Pancreas (tissue), 10 donors: ENCODE results near the gene AHRR. TPM values are rescaled to one million over a fixed set of nuclear protein-coding genes. Genes with fewer than 3 reads are reported as not detected.

ENCODE experiments used
- ATAC-seq, 4 donors: fragments of 200-7000 bp; cut with Tn5 transposase; one replicate each; pipeline versions ENCODE4 v1.8.0 to v1.9.1; 2020; ENCODE audit warnings: mild to moderate bottlenecking in 4 of 4, moderate library complexity in 4 of 4
- DNase-seq, 6 donors: peaks; one replicate each; pipeline ENCODE4 v3.0.0-alpha.2; 2020
- FAIRE-seq: peaks from 2 replicates; lab custom pipeline; 2012; peaks lifted over from hg19 to GRCh38; lab: Jason Lieb, UNC
- H3K27ac ChIP-seq, 4 donors: fragments of 200-600 bp; sonication (generic); 1 replicate in 3 of 4; 2 replicates in 1 of 4; pipeline versions ENCODE4 v1.5.0 to v1.8.0; 2020
- H3K27me3 ChIP-seq, 4 donors: fragments of 200-600 bp; one replicate each; pipeline ENCODE4 v1.8.0; 2021
- H3K36me3 ChIP-seq, 3 donors: fragments of 200-600 bp; sonication (generic) in 1 of 3; one replicate each; pipeline versions ENCODE4 v1.5.0 to v1.8.0; 2020 to 2021
- H3K4me1 ChIP-seq, 3 donors: fragments of 200-600 bp; one replicate each; pipeline ENCODE4 v1.8.0; 2021
- H3K4me3 ChIP-seq, 4 donors: fragments of 200-600 bp; sonication (generic) in 2 of 4; one replicate each; pipeline versions ENCODE4 v1.5.0 to v1.8.0; 2020 to 2021
- H3K9me3 ChIP-seq, 4 donors: fragments of 200-600 bp; one replicate each; pipeline ENCODE4 v1.8.0; 2021
- WGBS, 2 donors: extraction: QIAGEN DNeasy Blood & Tissue Kit; methylation state at CpG; one replicate each; pipeline ENCODE4 v1.1.7; 2013; 5-methylcytosine and 5-hydroxymethylcytosine counted together
- intact Hi-C, 3 donors: fragments of 100-400 bp; cut with DNase I; formaldehyde crosslinking; loops; one replicate each; pipeline versions ENCODE4 v1.11.1 to v1.14.2; 2022
- polyA plus RNA-seq, 2 donors: library from polyadenylated mRNA; stranded (reverse); fragments of 200-250 nt; gene quantifications; one replicate each; pipeline ENCODE4 v1.2.3, GENCODE V29; 2013
- total RNA-seq, 6 donors: library from RNA; stranded (reverse); fragmentation: NEBNext Ultra II Directional in 4 of 6; extraction: Animal tissue kit (Norgen Biotek cat#: 25700) in 4 of 6; gene quantifications; one replicate each; pipeline versions ENCODE4 v1.2.1 to v1.2.4, GENCODE V29; 2021 to 2023
- TF ChIP-seq, protein P1 (sequence below), 4 donors: fragments of 200-600 bp; sonication (generic) in 3 of 4; IDR thresholded peaks; one replicate each; pipeline versions ENCODE4 v1.5.0 to v1.8.0; 2021; ENCODE audit warnings: antibody characterized with exemption in 4 of 4
- donor health status: healthy with polysubstance abuse.
- donor health status: DM: no; HTN: no; CAD: no; lungs with moderate emphysema.
- donor health status: DM: no; HTN: no; CAD: no.
- donor health status: control.
- donor health status: control.
- donor health status: Bipolar disorder and iron deficiency.
- donor health status: DM: yes; HTN: yes; CAD: no.
- donor health status: DM: no; HTN: no; CAD: no.
- donor health status: DM: no; HTN: no; CAD: no.
- donor health status: DM: yes; HTN: yes; CAD: no.

The AHRR gene
- total and polyA plus RNA-seq, 8 donors, result 0.34 to 1.7 (median 0.69) TPM

DNA sequence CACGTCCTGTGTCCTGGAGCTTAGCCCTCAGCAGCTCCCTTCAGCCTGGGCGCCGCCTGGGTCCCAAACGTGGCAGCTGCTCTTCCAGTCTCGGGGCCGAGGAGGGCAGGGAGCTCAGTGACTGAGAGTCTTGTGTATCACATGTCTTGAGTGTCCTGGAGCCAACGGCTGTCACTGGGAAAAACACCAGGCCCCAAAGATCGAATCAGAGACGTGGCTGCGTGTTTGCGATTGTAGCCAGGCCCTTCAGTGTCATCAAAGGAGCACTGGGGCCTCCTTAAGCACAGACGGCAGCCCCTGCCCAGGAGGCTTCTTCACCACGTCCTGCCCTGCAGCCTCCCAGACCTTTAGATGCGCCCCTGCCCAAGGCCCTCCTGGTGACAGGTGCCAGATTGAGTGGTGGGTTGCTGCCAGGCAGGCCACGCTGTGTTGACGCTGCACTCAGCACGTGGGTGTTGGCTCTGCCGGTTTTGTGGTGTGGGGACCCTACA lies 115.8 kb downstream of the AHRR start:
- H3K4me1 ChIP-seq, result peaks cover 0 to 7% (median 4%) of the 10 kb centered on the region in 3 donors
- H3K4me3 ChIP-seq, result no peak overlapping the region
- DNase-seq (no peak), FAIRE-seq (no peak), ATAC-seq (no peak)
- WGBS, 2 donors, result 56 to 63% methylated on average over 18 of the region's 18 CpGs
- no peak overlapping the region for H3K27ac ChIP-seq
- H3K27me3 ChIP-seq, result no peaks in the 10 kb centered on the region
- intact Hi-C loops, result no loop called here
- no peaks in the 10 kb centered on the region for H3K36me3 ChIP-seq
- TF ChIP-seq, protein P1, sequence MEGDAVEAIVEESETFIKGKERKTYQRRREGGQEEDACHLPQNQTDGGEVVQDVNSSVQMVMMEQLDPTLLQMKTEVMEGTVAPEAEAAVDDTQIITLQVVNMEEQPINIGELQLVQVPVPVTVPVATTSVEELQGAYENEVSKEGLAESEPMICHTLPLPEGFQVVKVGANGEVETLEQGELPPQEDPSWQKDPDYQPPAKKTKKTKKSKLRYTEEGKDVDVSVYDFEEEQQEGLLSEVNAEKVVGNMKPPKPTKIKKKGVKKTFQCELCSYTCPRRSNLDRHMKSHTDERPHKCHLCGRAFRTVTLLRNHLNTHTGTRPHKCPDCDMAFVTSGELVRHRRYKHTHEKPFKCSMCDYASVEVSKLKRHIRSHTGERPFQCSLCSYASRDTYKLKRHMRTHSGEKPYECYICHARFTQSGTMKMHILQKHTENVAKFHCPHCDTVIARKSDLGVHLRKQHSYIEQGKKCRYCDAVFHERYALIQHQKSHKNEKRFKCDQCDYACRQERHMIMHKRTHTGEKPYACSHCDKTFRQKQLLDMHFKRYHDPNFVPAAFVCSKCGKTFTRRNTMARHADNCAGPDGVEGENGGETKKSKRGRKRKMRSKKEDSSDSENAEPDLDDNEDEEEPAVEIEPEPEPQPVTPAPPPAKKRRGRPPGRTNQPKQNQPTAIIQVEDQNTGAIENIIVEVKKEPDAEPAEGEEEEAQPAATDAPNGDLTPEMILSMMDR (IDR thresholded peaks at IDR 0.05), result no peak
- H3K9me3 ChIP-seq, result no peaks in the 10 kb centered on the region

DNA sequence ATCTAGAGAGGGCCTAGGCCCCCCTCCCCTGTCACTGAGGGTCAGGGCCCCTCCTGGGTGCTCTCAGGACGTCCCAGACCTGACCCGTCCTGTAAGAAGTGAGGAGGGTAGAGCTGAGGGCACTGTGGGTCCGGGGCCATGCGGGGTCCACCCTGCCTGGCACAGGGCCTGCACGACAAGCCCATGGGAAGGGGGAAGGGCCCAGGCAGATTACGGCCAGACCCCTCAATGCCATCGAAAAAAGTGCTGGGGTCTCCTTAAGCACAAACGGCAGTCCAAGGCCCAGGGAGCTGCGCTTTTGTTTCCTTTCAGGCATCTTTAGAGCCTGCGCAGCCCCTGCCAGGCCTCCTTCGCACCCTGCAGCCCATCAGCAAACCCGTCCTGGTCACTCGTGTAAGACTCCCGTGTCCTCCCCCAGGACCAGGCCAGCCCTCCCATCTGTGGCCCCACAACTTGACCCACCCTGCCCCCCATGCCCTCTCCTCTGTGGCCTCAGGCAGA lies 117.0 kb downstream of the AHRR start:
- Histone ChIP-seq H3K27ac (no peak overlapping the region), H3K9me3 (no peaks in the 10 kb centered on the region), H3K27me3 (no peaks in the 10 kb centered on the region), H3K4me3 (no peak overlapping the region), H3K36me3 (no peaks in the 10 kb centered on the region), H3K4me1 (peaks cover 0 to 8% (median 6%) of the 10 kb centered on the region in 3 donors)
- TF ChIP-seq, protein P1 (IDR thresholded peaks at IDR 0.05), result no peak
- intact Hi-C loops, result no loop called here
- ATAC-seq (no peak), DNase-seq (no peak), FAIRE-seq (no peak)
- 55 to 58% methylated on average over 13 to 14 of the region's 14 CpGs for WGBS, 2 donors

DNA sequence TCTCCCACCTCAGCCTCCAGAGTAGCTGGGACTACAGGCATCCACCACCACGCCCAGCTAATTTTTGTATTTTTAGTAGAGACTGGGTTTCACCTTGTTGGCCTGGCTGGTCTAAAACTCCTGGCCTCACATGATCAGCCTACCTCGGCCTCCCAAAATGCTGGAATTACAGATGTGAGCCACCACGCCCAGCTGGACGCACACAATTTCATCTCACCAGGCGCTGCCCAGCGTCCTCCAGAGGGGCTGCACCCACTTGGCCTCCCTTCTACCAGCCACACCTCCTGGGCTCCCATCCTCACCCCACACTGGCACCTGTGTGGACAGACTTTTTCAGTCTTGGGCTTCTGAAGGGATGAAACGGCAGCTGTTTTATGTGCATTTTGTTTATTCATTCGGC lies 117.7 kb downstream of the AHRR start:
- no peaks in the 10 kb centered on the region for H3K9me3 ChIP-seq
- no peak overlapping the region for H3K4me3 ChIP-seq
- H3K36me3 ChIP-seq, result no peaks in the 10 kb centered on the region
- no peak for DNase-seq
- no peak for ATAC-seq
- FAIRE-seq, result no peak
- WGBS, 2 donors, result 64 to 80% methylated on average over 8 of the region's 8 CpGs
- no peak overlapping the region for H3K27ac ChIP-seq
- H3K27me3 ChIP-seq, result no peaks in the 10 kb centered on the region
- TF ChIP-seq, protein P1 (IDR thresholded peaks at IDR 0.05), result no peak
- H3K4me1 ChIP-seq, result peaks cover 0 to 12% (median 6%) of the 10 kb centered on the region in 3 donors
- intact Hi-C loops, result no loop called here

DNA sequence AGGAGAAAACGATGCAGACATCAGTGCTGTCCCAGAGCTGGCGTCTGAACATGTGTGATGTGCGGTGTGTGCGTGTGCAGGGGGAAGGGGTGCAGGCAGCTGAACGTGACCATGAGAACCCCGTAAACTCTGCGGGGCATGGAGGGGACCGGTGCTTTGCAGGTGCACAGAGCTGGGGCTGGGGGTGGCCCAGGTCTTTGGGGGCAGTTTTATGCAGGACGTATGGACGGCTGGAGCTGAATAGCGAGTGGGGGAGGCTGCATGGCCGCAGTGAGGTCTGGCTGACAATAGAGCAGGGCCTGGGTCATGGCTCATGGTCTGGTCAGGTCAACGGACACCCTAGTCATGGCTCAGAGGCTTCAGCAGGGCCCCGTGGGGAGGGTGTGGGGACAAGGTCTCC lies 118.1 kb downstream of the AHRR start:
- no peak for ATAC-seq
- FAIRE-seq, result no peak
- Histone ChIP-seq H3K36me3 (no peaks in the 10 kb centered on the region), H3K9me3 (no peaks in the 10 kb centered on the region), H3K27ac (no peak overlapping the region), H3K4me3 (no peak overlapping the region), H3K4me1 (peaks cover 0 to 13% (median 6%) of the 10 kb centered on the region in 3 donors), H3K27me3 (no peaks in the 10 kb centered on the region)
- intact Hi-C loops, result no loop called here
- WGBS, 2 donors, result 63 to 72% methylated on average over 14 of the region's 14 CpGs
- DNase-seq, result peak in 1 of 6 donors; percentile 50
- TF ChIP-seq, protein P1 (IDR thresholded peaks at IDR 0.05), result no peak

DNA sequence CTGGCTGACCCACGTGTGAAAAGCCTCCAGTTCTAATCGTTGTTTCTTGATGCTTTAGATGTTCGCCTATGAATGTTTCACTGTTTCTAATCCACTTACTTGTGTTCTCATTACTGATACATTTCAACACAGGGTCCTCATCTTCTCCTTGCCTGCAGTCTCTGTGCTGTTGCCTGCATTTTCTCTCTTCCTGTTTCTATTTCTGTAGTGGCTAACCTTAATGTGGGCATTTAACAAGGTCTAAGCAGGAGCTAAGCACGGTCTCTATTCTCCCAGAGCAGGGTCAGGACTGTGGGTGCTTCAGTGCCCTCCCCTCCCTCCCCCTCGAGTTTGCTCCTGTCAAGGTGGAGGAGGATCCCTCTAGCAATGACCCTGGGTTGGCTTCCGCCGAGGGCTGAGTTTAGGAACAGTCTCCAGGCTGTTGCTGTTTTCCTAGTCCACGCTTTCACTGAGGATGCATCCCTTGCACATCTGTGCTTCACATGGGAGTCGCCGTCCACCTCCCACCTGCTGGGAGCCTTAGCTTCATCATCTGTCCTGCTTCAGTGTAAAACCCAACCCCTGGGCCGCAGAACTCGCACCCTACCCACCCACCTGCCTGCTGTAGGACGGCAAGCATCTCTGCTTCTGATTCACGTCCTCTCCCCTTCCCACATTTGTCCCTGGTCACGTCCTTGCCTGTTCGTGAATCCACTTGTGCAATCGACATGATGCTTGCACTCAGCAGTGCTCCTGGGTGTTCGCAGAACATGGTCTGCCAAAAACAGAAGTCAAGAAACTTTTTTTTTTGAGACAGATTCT lies 119.1 kb downstream of the AHRR start:
- Histone ChIP-seq H3K4me1 (peaks cover 0 to 13% (median 6%) of the 10 kb centered on the region in 3 donors), H3K36me3 (no peaks in the 10 kb centered on the region), H3K9me3 (no peaks in the 10 kb centered on the region), H3K27me3 (no peaks in the 10 kb centered on the region), H3K4me3 (no peak overlapping the region), H3K27ac (no peak overlapping the region)
- ATAC-seq (no peak), DNase-seq (no peak), FAIRE-seq (no peak)
- intact Hi-C loops, result no loop called here
- TF ChIP-seq, protein P1 (IDR thresholded peaks at IDR 0.05), result no peak
- WGBS, 2 donors, result 70 to 80% methylated on average over 18 of the region's 18 CpGs
